HS-5 (cell line): ENCODE measurements around the gene PARN.
"Not testable (repeated sequence)": the region's sequence is repeated elsewhere in the genome, so short reads cannot be mapped to it uniquely, and the experiment has no call there.

Experiments used
- DNase-seq: peaks from one replicate; pipeline ENCODE4 v3.0.0-alpha.2; 2012; ENCODE audit warnings: low read depth

PARN gene

GRCh38 chr16:14632693-14633569 lies 2.9 kb upstream of the PARN start, which contains the start of gene BFAR:
TSS of gene BFAR (plus strand) at chr16:14632951. CDS start at chr16:14644347, 11,396 bp downstream.
- peak; percentile 87 for DNase-seq

GRCh38 chr16:14630620-14631330 lies 715 bp upstream of the PARN start:
- not testable (repeated sequence) for DNase-seq

- DNase-seq: no peak
Measured at GRCh38 chr16:14629612-14629918, 495 bp downstream of the PARN start.

GRCh38 chr16:14628806-14629611 lies 1.1 kb downstream of the PARN start:
- no peak for DNase-seq

- DNase-seq: no peak
Measured at GRCh38 chr16:14627078-14627477, 3.0 kb downstream of the PARN start.

- no peak for DNase-seq
Measured at GRCh38 chr16:14618566-14618965, 11.5 kb downstream of the PARN start.

- DNase-seq: no peak
Measured at GRCh38 chr16:14616280-14616679, 13.8 kb downstream of the PARN start.

- DNase-seq: no peak
Measured at GRCh38 chr16:14613991-14614390, 16.1 kb downstream of the PARN start.

- DNase-seq: no peak
Measured at GRCh38 chr16:14611660-14612059, 18.4 kb downstream of the PARN start.

GRCh38 chr16:14609716-14610115 lies 20.3 kb downstream of the PARN start:
- no peak for DNase-seq

GRCh38 chr16:14608604-14609003 lies 21.5 kb downstream of the PARN start:
- no peak for DNase-seq

- DNase-seq: no peak
Measured at GRCh38 chr16:14608111-14608566, 21.9 kb downstream of the PARN start.

GRCh38 chr16:14606102-14606501 lies 24.0 kb downstream of the PARN start:
- DNase-seq: no peak

GRCh38 chr16:14602443-14602963 lies 27.6 kb downstream of the PARN start:
- DNase-seq: no peak

GRCh38 chr16:14600164-14600563 lies 29.9 kb downstream of the PARN start:
- DNase-seq: no peak

GRCh38 chr16:14586637-14587305 lies 43.3 kb downstream of the PARN start:
- DNase-seq: no peak

GRCh38 chr16:14585287-14585686 lies 44.8 kb downstream of the PARN start:
- DNase-seq: no peak

GRCh38 chr16:14580926-14581325 lies 49.1 kb downstream of the PARN start:
- not testable (repeated sequence) for DNase-seq

GRCh38 chr16:14579266-14579665 lies 50.8 kb downstream of the PARN start:
- no peak for DNase-seq

GRCh38 chr16:14576532-14576931 lies 53.5 kb downstream of the PARN start:
- DNase-seq: no peak

- DNase-seq: no peak
Measured at GRCh38 chr16:14576069-14576468, 54.0 kb downstream of the PARN start.
